Fibroblast of the conjunctiva (primary cell): Measurements from ENCODE around the gene TEX44.
"Not testable (repeated sequence)": the region's sequence is repeated elsewhere in the genome, so short reads cannot be mapped to it uniquely, and the experiment has no call there.

Experiments
- DNase-seq: peaks from one replicate; pipeline ENCODE4 v3.0.0-alpha.2; 2010; ENCODE audit warnings: low read depth

The TEX44 gene

DNA sequence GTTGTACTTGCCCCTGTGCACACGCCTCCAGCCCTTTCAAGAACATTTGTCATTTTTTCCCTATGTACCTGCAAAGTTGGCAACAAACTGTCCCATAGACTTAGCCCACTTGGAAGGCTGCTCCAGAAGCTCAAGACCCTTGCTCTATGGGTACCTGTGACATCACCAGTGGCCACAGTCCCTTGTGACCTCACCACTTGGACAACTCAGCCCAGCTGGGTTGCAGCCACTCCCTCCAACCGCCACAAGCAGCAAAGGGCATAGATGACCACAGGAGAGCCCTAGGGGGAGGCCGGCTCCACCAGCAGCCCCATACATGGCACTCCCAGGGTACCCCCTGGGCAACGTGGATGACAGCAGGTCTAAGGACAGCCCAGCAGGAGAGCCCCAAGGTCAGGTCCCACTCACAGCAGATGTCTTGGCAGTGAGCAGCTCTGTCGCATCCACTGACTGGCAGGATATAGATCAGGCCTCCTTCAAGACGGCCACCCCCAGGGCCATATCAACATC, at the start of gene TEX44:
Gene TEX44, plus strand, starts transcription at position 229 of the 510 bp plus-strand sequence. Its CDS starts 88 bp downstream, at position 317.
- DNase-seq = no peak

- DNase-seq = no peak
Measured at GRCh38 chr2:231545105-231545902, 47.4 kb upstream of the TEX44 start.

DNA sequence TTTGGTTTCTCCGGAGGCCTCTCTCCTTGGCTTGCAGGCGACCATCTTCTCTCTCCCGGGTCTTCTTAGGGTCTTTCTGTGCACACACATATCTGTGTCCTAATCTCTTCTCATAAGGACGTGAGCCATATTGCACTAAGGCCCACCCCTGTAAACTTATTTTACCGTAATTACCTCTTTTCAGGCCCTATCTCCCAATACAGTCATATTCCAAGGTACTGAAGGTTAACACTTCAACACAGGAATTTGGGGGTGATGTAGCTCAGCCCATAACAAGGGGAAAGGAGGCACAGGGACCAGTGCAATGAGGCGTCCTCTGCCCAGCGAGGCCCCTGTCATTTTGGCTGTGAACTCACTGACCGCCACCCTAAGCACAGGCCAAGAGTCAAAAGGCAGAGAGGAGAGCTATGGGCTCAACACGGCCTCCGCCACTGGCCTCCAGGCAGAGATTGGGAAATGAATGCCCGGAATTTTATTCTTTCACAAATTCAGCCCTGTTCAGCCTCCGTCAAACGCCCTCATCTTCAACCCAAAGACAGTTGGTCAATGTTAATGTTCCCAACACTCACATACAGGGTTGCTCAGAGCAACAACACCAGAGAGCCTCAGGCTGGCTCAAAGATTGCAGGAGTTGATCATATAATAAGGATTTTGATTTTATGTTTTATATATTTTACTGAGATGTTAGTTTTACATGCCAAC, 46.5 kb upstream of the TEX44 start:
- no peak for DNase-seq

GRCh38 chr2:231547315-231548110, 45.2 kb upstream of the TEX44 start:
- no peak for DNase-seq

DNA sequence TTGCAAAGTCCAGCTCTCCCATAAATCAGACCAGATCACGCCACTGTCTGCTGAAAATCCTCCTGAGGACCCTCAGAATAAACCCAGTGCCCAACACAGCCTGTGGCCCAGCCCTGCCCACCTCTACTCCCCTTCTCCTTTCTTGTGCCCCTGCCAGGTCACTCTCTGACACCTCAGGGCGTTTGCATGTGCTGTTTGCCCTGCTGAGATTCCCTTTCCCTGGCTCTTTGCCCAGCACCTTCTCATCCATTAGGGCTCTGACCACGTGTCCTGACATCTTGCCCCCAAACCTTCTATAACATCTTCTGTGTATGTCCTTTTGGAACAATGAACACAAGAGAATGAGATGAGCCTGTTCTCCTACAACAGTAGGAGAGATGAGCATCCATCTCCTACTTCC, 43.9 kb upstream of the TEX44 start:
- DNase-seq = no peak

GRCh38 chr2:231549446-231550239, 43.0 kb upstream of the TEX44 start:
- no peak for DNase-seq

- DNase-seq = no peak
Measured at GRCh38 chr2:231552752-231553151, 39.9 kb upstream of the TEX44 start.

GRCh38 chr2:231554327-231554726, 38.3 kb upstream of the TEX44 start:
- no peak for DNase-seq

DNA sequence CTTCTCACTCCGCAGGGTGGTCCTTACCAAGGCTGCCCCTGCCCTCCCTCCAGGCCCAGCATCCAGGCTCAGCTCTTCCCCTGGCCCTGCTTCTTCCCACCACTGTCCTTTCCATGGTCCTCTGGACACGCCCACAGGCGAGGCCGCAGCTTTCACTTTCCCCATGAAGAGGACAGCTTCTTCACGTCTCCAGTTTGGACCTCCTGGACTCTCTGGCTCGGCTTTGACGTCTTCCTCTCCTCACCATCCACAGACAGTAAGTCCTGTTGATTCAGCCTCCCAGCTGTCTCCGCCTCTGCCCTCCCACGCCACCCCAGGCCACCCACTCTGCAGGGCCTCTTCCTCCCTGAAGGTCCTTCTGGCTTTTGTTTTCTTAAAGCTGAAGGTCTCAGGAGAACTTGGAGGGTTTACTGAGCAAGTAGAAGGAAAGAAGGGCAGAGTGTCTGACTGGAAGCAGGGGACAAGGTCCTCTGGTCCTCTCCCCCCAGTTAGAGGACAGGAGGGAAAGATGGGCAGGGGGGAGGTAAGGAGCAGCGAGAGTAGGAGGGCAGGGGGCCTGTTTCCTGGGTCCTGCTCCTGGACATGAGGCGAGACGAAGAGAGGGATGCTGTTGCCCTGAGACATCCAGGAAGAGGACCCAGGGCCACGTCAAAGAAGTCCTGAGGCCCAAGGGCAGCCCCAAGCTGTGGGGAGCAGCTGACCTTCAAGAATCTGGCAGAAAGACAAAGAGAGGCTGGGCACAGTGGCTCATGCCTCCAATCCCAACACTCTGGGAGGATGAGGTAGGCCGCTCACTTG, 37.7 kb upstream of the TEX44 start:
- DNase-seq = no peak

- DNase-seq = not testable (repeated sequence)
Measured at GRCh38 chr2:231556496-231556895, 36.2 kb upstream of the TEX44 start.

- no peak for DNase-seq
Measured at GRCh38 chr2:231556981-231557380, 35.7 kb upstream of the TEX44 start.

- peak; percentile 72 for DNase-seq
Measured at GRCh38 chr2:231557571-231558217, 35.0 kb upstream of the TEX44 start.

GRCh38 chr2:231563378-231563961, 29.2 kb upstream of the TEX44 start:
- DNase-seq = peak; percentile 60

- no peak for DNase-seq
Measured at GRCh38 chr2:231565887-231566594, 26.6 kb upstream of the TEX44 start.

DNA sequence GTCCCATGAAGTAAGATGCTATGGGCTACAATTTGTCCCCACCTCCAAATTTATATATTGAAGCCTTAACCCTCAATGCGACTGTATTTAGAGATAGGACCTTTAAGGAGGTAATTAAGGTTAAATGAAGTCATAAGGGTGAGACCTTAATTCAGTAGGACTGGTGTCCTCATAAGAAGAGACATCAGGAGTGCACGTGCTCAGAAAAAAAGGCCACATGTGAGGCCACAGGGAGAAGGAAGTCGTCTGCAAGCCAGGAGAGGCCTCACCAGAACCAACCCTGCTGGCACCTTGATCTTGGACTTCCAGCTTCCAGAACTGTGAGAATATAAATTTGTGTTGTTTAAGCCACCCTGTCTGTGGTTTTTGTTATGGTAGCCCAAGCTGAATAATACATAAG, 25.5 kb upstream of the TEX44 start:
- no peak for DNase-seq

GRCh38 chr2:231568098-231568784, 24.4 kb upstream of the TEX44 start:
- no peak for DNase-seq

GRCh38 chr2:231568785-231569435, 23.8 kb upstream of the TEX44 start:
- no peak for DNase-seq

GRCh38 chr2:231570915-231571314, 21.7 kb upstream of the TEX44 start:
- not testable (repeated sequence) for DNase-seq
